ENCODE measurements around the gene FIBIN.

- TF ChIP-seq EZH2 (IDR thresholded peaks at IDR 0.05; ENCODE audit: borderline replicate concordance, insufficient read depth, low read length, poor library complexity, severe bottlenecking) (no peak), CTCF (IDR thresholded peaks at IDR 0.05; ENCODE audit: poor library complexity, severe bottlenecking) (no peak), TAF1 (IDR thresholded peaks at IDR 0.05; ENCODE audit: low read depth) (no peak), POLR2AphosphoS5 (IDR thresholded peaks at IDR 0.05) (no peak), SMC3 (conservative IDR thresholded peaks at IDR 0.05; ENCODE audit: poor library complexity) (no peak), RAD21 (conservative IDR thresholded peaks at IDR 0.05) (no peak), EP300 (conservative IDR thresholded peaks at IDR 0.05; ENCODE audit: poor library complexity, severe bottlenecking) (no peak), REST (IDR thresholded peaks at IDR 0.05; ENCODE audit: borderline replicate concordance) (no peak), MXI1 (conservative IDR thresholded peaks at IDR 0.05; ENCODE audit: poor library complexity, severe bottlenecking) (no peak)
Observed at GRCh38 chr11:26949846-26950245, 44.1 kb upstream of the FIBIN start.
